Spleen (tissue), 7 donors: Measurements from ENCODE around the gene SRSF4.

Experiments used
- POLR2A ChIP-seq, 3 donors: fragments of 450-650 bp; IDR thresholded peaks; one replicate each; pipeline ENCODE4 v1.5.1; 2017; ENCODE audit warnings: antibody characterized with exemption in 3 of 3, mild to moderate bottlenecking in 1 of 3
- POLR2AphosphoS5 ChIP-seq, 3 donors: sonication (generic); formaldehyde crosslinking; IDR thresholded peaks; one replicate each; pipeline ENCODE4 v1.5.1; 2017; ENCODE audit warnings: antibody characterized with exemption in 3 of 3
- TF ChIP-seq, protein P1 (sequence below), 11 experiments: fragments of 200-600 bp in 7 of 11; fragments of 450-650 bp in 4 of 11; sonication (generic) in 4 of 11; IDR thresholded peaks in 8 of 11; conservative IDR thresholded peaks in 3 of 11; 1 replicate in 7 of 11; 2 replicates in 4 of 11; pipeline versions ENCODE4 v1.4.0 to v1.8.0; 2016 to 2021; ENCODE audit warnings: antibody characterized with exemption in 11 of 11, inconsistent platforms in 4 of 11, mild to moderate bottlenecking in 1 of 11
- donor health status: DM: no; HTN: no; CAD: no; lungs with moderate emphysema.
- donor health status: DM: no; HTN: no; CAD: no.
- donor health status: DM: no; HTN: no; CAD: no.

GRCh38 chr1:29224356-29224837 is 42.7 kb upstream of the SRSF4 start:
- TF ChIP-seq, protein P1, sequence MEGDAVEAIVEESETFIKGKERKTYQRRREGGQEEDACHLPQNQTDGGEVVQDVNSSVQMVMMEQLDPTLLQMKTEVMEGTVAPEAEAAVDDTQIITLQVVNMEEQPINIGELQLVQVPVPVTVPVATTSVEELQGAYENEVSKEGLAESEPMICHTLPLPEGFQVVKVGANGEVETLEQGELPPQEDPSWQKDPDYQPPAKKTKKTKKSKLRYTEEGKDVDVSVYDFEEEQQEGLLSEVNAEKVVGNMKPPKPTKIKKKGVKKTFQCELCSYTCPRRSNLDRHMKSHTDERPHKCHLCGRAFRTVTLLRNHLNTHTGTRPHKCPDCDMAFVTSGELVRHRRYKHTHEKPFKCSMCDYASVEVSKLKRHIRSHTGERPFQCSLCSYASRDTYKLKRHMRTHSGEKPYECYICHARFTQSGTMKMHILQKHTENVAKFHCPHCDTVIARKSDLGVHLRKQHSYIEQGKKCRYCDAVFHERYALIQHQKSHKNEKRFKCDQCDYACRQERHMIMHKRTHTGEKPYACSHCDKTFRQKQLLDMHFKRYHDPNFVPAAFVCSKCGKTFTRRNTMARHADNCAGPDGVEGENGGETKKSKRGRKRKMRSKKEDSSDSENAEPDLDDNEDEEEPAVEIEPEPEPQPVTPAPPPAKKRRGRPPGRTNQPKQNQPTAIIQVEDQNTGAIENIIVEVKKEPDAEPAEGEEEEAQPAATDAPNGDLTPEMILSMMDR (IDR thresholded peaks at IDR 0.05 in 8 of 11, conservative IDR thresholded peaks at IDR 0.05 in 3 of 11), result no peak
- TF ChIP-seq POLR2AphosphoS5 (IDR thresholded peaks at IDR 0.05) (no peak), POLR2A (IDR thresholded peaks at IDR 0.05) (no peak)
